Choroid plexus epithelial cell (primary cell): ENCODE data around the gene LOXHD1.

Experiments used
- DNase-seq: peaks from one replicate; pipeline ENCODE4 v3.0.0-alpha.2; 2010; ENCODE audit warnings: low read depth
- H3K4me3 ChIP-seq: 2 replicates; pipeline ENCODE4 v1.5.1; 2011; ENCODE audit warnings: low read depth, mild to moderate bottlenecking, control low read depth, low read length, moderate library complexity
- TF ChIP-seq, protein P1 (sequence below): conservative IDR thresholded peaks from 2 replicates; pipeline ENCODE4 v1.5.1; 2011; ENCODE audit warnings: low read depth, mild to moderate bottlenecking, control low read depth, inconsistent platforms, low read length, moderate library complexity

The LOXHD1 gene

DNA sequence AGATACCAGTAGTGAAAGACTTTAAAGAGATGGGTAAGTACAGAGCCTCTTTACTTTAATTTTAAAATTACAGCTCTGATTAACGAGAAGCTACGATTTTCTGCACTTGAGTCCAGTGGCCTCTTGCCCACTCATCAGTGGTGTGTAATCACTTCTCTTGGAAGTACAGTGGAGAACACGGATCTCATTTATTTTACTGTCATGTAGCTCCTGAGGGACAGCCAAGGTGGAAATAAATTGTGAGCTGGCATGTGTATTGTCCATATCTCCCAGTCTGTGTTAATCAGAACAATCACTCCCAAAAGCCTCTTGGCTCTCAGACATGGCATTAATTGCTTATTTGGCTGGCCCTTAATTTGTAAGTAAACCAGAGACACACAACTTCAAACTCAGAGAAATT, 69.4 kb downstream of the LOXHD1 start:
- DNase-seq: no peak
- TF ChIP-seq, protein P1, sequence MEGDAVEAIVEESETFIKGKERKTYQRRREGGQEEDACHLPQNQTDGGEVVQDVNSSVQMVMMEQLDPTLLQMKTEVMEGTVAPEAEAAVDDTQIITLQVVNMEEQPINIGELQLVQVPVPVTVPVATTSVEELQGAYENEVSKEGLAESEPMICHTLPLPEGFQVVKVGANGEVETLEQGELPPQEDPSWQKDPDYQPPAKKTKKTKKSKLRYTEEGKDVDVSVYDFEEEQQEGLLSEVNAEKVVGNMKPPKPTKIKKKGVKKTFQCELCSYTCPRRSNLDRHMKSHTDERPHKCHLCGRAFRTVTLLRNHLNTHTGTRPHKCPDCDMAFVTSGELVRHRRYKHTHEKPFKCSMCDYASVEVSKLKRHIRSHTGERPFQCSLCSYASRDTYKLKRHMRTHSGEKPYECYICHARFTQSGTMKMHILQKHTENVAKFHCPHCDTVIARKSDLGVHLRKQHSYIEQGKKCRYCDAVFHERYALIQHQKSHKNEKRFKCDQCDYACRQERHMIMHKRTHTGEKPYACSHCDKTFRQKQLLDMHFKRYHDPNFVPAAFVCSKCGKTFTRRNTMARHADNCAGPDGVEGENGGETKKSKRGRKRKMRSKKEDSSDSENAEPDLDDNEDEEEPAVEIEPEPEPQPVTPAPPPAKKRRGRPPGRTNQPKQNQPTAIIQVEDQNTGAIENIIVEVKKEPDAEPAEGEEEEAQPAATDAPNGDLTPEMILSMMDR: no peak
- H3K4me3 ChIP-seq: no peak overlapping the region

DNA sequence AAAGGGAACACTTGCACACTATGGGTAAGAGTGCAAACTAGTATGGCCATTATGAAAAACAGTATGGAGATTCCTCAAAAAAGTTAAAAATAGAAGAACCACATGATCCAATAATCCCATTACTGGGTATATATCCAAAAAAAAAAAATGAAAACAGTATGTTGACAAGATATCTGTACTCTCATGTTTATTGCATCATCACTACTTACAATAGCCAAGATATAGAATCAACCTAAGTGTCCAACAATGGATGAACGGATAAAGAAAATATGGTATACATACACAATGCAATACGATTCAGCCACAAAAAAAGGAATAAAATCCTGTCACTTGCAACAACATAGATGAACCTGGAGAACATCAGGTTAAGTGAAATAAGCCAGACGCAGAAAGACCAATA, 73.3 kb downstream of the LOXHD1 start:
- no peak overlapping the region for H3K4me3 ChIP-seq
- no peak for DNase-seq
- TF ChIP-seq, protein P1: no peak

DNA sequence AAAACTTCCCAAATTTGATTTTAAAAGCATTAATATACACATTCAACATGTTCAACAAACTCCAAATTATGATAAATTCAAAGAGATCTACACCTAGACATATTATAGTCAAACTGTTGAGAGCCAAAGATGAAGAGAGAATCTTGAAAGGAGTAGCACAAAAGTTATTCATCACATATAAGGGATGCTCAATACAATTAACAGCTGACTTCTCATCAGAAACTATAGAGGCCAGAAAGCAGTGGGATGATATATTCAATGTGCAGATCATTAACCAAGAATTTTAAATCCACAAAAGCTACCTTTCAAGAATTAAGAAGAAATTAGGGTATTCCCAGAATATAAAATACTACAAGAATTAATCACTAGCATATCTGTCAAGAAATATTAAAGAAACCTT, 75.4 kb downstream of the LOXHD1 start:
- TF ChIP-seq, protein P1: no peak
- no peak overlapping the region for H3K4me3 ChIP-seq
- no peak for DNase-seq

DNA sequence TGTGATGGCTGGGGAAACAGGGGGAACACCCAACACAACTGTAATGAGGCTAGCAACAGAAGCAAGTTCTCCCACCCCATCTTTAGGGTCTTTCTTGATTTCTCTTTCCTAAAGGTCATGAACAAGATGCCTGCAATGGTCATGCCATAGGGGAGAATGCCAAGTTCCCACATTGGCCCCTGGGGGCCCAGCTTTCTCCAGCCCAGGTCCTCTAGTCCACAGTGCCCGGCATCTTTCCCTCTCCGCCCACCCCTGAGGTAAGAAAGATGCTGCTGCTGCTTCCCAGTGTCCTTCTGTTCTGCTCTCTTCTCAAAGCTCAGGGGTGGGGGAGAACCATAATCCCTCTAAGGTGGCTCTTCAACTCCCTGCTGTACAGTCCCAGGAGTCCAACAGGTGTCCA, 78.0 kb downstream of the LOXHD1 start:
- H3K4me3 ChIP-seq: no peak overlapping the region
- TF ChIP-seq, protein P1: no peak
- DNase-seq: no peak

DNA sequence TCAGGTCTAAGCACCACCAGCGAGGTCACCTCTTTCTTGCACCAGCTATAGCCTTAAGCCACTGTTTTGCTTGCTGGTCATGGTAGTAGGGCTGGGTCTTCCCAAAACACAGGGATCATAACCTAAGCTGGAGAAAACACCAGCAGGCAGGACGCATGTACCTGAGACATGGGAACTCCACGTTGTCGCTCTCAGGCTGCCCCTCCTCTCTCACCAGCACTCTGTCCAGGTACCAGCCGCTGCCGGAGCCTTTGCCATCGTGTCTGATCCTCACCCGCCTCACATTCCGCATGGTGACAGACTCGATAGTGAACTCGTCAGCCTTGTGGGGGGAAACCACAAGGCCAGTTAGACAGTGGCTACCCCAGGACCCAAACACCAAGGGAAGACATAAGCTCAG, 79.5 kb downstream of the LOXHD1 start:
- no peak overlapping the region for H3K4me3 ChIP-seq
- no peak for DNase-seq
- TF ChIP-seq, protein P1: no peak

DNA sequence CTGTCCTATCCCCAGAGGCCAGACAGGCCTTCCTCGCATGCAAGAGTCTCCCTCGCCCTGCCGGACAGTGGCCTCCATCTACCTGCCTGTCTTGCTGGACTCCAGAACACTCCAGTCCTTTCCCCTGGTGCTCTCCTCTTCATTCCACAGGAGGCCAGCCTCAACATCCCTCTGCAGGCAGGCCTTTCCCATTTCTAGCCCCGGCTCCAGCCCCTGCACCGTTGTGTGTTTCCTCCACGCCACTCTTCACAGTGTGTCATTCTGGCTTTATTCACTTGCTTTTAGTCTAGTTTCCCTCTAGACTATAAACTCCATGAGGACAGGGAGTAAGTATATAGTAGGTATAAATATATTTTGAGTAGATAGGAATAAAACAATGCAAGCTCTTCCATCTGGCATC, 81.2 kb downstream of the LOXHD1 start:
- H3K4me3 ChIP-seq: no peak overlapping the region
- DNase-seq: no peak
- TF ChIP-seq, protein P1: no peak

DNA sequence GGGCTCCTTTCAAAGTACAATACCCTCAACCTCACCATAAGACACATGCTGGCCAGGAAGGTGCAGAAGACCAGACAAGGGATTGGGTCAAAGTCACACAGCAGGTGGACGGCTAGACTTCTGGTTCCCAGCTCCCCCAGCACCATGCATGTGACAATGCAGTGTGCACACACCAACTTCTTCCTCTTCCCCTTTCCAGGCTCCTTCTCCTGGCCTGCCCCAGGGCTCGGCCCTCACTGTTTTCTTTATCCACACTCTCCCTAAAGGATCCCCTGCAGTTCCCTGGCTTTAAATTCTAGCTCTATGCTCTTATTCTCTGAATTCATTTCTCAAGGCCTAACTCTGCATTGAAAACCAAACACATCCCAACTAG, 82.3 kb downstream of the LOXHD1 start:
- TF ChIP-seq, protein P1: no peak
- H3K4me3 ChIP-seq: no peak overlapping the region
- no peak for DNase-seq
